ENCODE measurements around the gene TCN2. TPM values are rescaled to one million over a fixed set of nuclear protein-coding genes. Genes with fewer than 3 reads are reported as not detected.
"Not testable (repeated sequence)": the region's sequence is repeated elsewhere in the genome, so short reads cannot be mapped to it uniquely, and the experiment has no call there.

Gene TCN2
- total RNA-seq = 1.1 and 3.7 TPM in 2 replicates

DNA sequence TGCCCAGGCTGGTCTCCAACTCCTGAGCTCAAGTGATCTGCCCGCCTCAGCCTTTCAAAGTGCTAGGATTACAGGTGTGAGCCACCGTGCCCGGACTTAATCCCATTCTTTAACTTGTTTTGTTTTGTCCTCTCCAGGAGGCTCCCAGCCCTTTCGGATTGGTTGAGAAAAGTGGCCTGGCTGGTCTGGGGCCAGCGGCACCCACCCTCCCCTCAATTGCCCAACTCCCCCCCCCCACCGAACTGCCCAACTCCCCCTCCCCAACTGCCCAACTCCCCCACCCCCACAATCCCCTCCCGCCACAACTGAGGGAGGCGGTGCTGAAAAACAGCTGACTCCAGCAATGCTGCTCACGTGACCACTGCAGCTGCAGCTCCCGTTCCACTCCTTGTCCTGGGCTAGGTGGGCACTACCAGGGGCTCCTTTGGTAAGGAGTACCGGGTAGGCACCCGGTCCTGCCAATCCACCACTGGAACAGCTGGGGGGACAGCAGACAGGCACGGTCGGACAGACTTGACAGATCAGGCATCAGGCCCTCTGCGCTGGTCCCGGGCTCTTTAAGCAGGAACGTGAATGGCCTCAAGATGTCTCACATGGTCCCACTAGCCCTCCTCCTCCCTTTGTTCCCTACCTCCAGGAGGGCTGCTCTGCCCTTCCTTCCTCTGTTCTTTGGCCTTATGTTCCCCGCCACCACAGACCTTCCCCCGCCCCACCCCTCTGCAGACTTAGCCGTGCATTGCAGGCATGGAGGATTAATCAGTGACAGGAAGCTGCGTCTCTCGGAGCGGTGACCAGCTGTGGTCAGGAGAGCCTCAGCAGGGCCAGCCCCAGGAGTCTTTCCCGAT, at the start of gene TCN2:
TCN2 (plus strand) TSS at position 720 of the 845 bp plus-strand sequence. CDS start 158 bp downstream, outside the sequence.
- TF ChIP-seq, protein P1, sequence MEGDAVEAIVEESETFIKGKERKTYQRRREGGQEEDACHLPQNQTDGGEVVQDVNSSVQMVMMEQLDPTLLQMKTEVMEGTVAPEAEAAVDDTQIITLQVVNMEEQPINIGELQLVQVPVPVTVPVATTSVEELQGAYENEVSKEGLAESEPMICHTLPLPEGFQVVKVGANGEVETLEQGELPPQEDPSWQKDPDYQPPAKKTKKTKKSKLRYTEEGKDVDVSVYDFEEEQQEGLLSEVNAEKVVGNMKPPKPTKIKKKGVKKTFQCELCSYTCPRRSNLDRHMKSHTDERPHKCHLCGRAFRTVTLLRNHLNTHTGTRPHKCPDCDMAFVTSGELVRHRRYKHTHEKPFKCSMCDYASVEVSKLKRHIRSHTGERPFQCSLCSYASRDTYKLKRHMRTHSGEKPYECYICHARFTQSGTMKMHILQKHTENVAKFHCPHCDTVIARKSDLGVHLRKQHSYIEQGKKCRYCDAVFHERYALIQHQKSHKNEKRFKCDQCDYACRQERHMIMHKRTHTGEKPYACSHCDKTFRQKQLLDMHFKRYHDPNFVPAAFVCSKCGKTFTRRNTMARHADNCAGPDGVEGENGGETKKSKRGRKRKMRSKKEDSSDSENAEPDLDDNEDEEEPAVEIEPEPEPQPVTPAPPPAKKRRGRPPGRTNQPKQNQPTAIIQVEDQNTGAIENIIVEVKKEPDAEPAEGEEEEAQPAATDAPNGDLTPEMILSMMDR (IDR thresholded peaks at IDR 0.05; ENCODE audit: insufficient read depth, low read length, severe bottlenecking) = no peak
- Histone ChIP-seq H3K27me3 (ENCODE audit: control insufficient read depth, insufficient read depth, low read length) (no peaks in the 10 kb centered on the region), H3K36me3 (ENCODE audit: control insufficient read depth, insufficient read depth, low read length) (no peaks in the 10 kb centered on the region), H3K4me3 (ENCODE audit: low read depth, low read length) (peak within 1 kb of the TSS; percentile 39)
- peak; percentile 60 for DNase-seq (ENCODE audit: low read depth)
- no peak for FAIRE-seq

GRCh38 chr22:30557243-30557642, 49.7 kb upstream of the TCN2 start:
- DNase-seq (ENCODE audit: low read depth) = no peak
- TF ChIP-seq, protein P1 (IDR thresholded peaks at IDR 0.05; ENCODE audit: insufficient read depth, low read length, severe bottlenecking) = no peak
- Histone ChIP-seq H3K27me3 (ENCODE audit: control insufficient read depth, insufficient read depth, low read length) (no peaks in the 10 kb centered on the region), H3K4me3 (ENCODE audit: low read depth, low read length) (no peak overlapping the region), H3K36me3 (ENCODE audit: control insufficient read depth, insufficient read depth, low read length) (no peaks in the 10 kb centered on the region)
- FAIRE-seq = no peak

- no peak overlapping the region for H3K4me3 ChIP-seq (ENCODE audit: low read depth, low read length)
- H3K27me3 ChIP-seq (ENCODE audit: control insufficient read depth, insufficient read depth, low read length) = no peaks in the 10 kb centered on the region
- no peaks in the 10 kb centered on the region for H3K36me3 ChIP-seq (ENCODE audit: control insufficient read depth, insufficient read depth, low read length)
- TF ChIP-seq, protein P1 (IDR thresholded peaks at IDR 0.05; ENCODE audit: insufficient read depth, low read length, severe bottlenecking) = no peak
- no peak for DNase-seq (ENCODE audit: low read depth)
- FAIRE-seq = no peak
Measured at GRCh38 chr22:30559889-30560288, 47.1 kb upstream of the TCN2 start.

GRCh38 chr22:30560643-30561202, 46.3 kb upstream of the TCN2 start:
- H3K4me3 ChIP-seq (ENCODE audit: low read depth, low read length); H3K27me3 ChIP-seq (ENCODE audit: control insufficient read depth, insufficient read depth, low read length); FAIRE-seq; DNase-seq (ENCODE audit: low read depth); H3K36me3 ChIP-seq (ENCODE audit: control insufficient read depth, insufficient read depth, low read length): not testable (repeated sequence)

DNA sequence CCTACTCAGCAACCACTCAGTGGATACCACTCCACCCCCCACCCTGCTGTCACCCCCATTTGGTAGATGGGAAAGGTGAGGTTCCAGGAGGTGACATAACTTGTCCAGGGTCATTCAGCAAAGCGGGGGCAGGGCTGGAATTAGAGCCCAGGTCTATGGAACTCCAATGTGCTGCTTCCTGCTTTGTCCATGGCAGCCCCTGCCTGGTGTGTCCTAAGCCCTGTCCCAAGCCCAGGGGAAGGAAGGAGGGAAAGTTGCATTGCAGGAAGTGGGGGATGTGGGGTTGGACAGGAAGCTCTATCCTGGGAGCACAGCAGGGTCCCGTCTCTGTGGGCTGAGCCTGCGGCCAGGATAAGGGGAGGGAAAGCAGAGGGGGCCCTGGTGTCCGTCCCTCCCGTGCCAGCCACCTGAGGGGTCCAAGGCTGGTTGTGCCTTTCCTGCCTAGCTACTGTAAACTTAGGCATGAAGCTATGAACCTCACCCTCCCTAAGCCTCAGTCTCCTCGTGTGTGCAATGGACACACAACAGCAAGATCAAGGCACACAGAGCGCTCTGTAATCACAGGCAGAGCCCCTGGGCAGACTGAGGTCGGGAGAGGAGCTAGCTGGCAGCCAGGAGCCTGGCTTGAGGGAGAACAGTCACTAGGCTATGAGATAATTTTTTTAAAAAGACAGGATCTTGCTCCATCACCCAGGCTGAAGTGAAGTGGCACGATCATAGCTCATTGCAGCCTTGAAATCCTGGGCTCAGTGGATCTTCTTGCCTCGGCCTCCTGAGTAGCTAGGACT, 45.4 kb upstream of the TCN2 start:
- TF ChIP-seq, protein P1 (IDR thresholded peaks at IDR 0.05; ENCODE audit: insufficient read depth, low read length, severe bottlenecking) = no peak
- no peak for DNase-seq (ENCODE audit: low read depth)
- Histone ChIP-seq H3K27me3 (ENCODE audit: control insufficient read depth, insufficient read depth, low read length) (no peaks in the 10 kb centered on the region), H3K4me3 (ENCODE audit: low read depth, low read length) (no peak overlapping the region), H3K36me3 (ENCODE audit: control insufficient read depth, insufficient read depth, low read length) (no peaks in the 10 kb centered on the region)
- no peak for FAIRE-seq

GRCh38 chr22:30562366-30562765, 44.6 kb upstream of the TCN2 start:
- TF ChIP-seq, protein P1 (IDR thresholded peaks at IDR 0.05; ENCODE audit: insufficient read depth, low read length, severe bottlenecking) = no peak
- no peak for FAIRE-seq
- Histone ChIP-seq H3K36me3 (ENCODE audit: control insufficient read depth, insufficient read depth, low read length) (no peaks in the 10 kb centered on the region), H3K4me3 (ENCODE audit: low read depth, low read length) (no peak overlapping the region), H3K27me3 (ENCODE audit: control insufficient read depth, insufficient read depth, low read length) (no peaks in the 10 kb centered on the region)
- DNase-seq (ENCODE audit: low read depth) = peak; percentile 7

Data from bronchial epithelial cell (primary cell).